Activated CD4-positive, alpha-beta T cell treated with anti-CD3 and anti-CD28 coated beads, Interleukin-2, Interleukin-4, amounts not matched to agents 100 ng/mL and 50 ng/mL, durations not matched to agents 16 hours and 8 hours (primary cell): ENCODE data around the gene BMPR1B.
"Not testable (repeated sequence)": the region's sequence is repeated elsewhere in the genome, so short reads cannot be mapped to it uniquely, and the experiment has no call there.

Source experiments
- DNase-seq: peaks from one replicate; pipeline ENCODE4 v3.0.0-alpha.2; 2020; ENCODE audit warnings: low spot score

BMPR1B gene

GRCh38 chr4:95091272-95091671 is 333.5 kb downstream of the BMPR1B start:
- DNase-seq = no peak

- DNase-seq = no peak
These were observed 335.0 kb downstream of the BMPR1B start for GRCh38 chr4:95092766-95093165.

GRCh38 chr4:95093460-95093859 is 335.7 kb downstream of the BMPR1B start:
- no peak for DNase-seq

GRCh38 chr4:95093936-95094929 is 336.5 kb downstream of the BMPR1B start:
- no peak for DNase-seq

- DNase-seq = no peak
These were observed 337.7 kb downstream of the BMPR1B start for GRCh38 chr4:95095348-95095974.

- DNase-seq = no peak
These were observed 344.5 kb downstream of the BMPR1B start for GRCh38 chr4:95102162-95102790.

- DNase-seq = no peak
These were observed 347.4 kb downstream of the BMPR1B start for GRCh38 chr4:95105112-95105511.

- no peak for DNase-seq
These were observed 348.2 kb downstream of the BMPR1B start for GRCh38 chr4:95105983-95106382.

GRCh38 chr4:95106408-95106928 is 348.7 kb downstream of the BMPR1B start:
- no peak for DNase-seq

GRCh38 chr4:95107004-95107403 is 349.2 kb downstream of the BMPR1B start:
- no peak for DNase-seq

GRCh38 chr4:95107635-95108034 is 349.9 kb downstream of the BMPR1B start:
- DNase-seq = no peak

GRCh38 chr4:95108883-95109421 is 351.2 kb downstream of the BMPR1B start:
- DNase-seq = no peak

- DNase-seq = no peak
These were observed 356.8 kb downstream of the BMPR1B start for GRCh38 chr4:95114521-95114920.

GRCh38 chr4:95118497-95118896 is 360.7 kb downstream of the BMPR1B start:
- no peak for DNase-seq

- no peak for DNase-seq
These were observed 362.7 kb downstream of the BMPR1B start for GRCh38 chr4:95120456-95120855.

- no peak for DNase-seq
These were observed 364.2 kb downstream of the BMPR1B start for GRCh38 chr4:95122001-95122400.

GRCh38 chr4:95124906-95125504 is 367.2 kb downstream of the BMPR1B start:
- no peak for DNase-seq

- DNase-seq = no peak
These were observed 371.3 kb downstream of the BMPR1B start for GRCh38 chr4:95129031-95129430.

- DNase-seq = no peak
These were observed 372.1 kb downstream of the BMPR1B start for GRCh38 chr4:95129821-95130311.

- not testable (repeated sequence) for DNase-seq
These were observed 376.3 kb downstream of the BMPR1B start for GRCh38 chr4:95134016-95134415.

- DNase-seq = not testable (repeated sequence)
These were observed 381.7 kb downstream of the BMPR1B start for GRCh38 chr4:95139424-95139823.

GRCh38 chr4:95141361-95141760 is 383.6 kb downstream of the BMPR1B start:
- no peak for DNase-seq
